ENCODE data around the gene ZNF574. TPM values are rescaled to one million over a fixed set of nuclear protein-coding genes. Genes with fewer than 3 reads are reported as not detected.

Gene ZNF574
- total RNA-seq, 4 donors from 2014 or later, result 13.2 to 24.3 (median 16.2) TPM

DNA sequence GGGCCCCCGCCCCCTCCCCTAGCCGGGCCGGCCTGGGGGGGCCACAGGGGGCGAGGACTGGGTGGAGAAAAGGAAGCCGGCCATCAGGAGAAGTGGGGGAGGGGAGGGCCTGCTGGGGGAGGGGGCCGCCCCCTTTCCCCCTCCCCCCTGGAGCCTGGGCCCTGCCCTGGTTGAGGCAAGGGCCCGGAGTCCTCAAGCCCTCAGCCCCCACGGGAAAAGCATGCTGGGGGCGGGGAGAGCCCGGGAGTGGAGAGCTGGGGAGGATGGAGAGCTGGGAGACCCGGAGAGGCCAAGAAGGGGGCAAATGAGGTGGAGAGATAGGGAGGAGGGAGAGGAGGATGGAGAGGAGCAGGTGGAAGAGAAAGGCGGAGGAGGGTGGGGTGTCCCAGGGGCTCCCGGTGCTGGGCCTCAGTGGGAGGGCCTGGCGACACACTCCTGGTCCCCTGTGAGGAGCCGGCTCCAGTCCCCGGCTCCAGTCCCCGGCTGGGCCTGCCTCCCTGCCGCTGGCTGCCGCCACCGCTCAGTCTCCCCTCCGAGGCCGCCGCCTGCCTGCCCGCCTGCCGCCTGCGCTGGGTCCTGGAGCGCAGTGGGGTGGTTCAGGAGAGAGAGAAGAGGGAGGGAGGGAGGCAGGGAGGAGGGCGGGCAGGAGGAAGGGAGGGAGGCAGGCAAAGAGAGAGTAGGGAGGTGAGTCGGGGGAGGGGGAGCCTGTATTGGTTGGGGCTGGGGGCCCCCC, 6.2 kb upstream of the ZNF574 start, which contains the start of gene GRIK5:
Gene GRIK5, minus strand, starts transcription at position 588 of the 733 bp plus-strand sequence. CDS start 4,436 bp downstream, outside the sequence.
- intact Hi-C loops (cut with DNase I), result no loop called here
- Histone ChIP-seq H3K27me3 (peaks cover 0 to 54% (median 2%) of the 10 kb centered on the region in 4 donors), H3K27ac (peak within 1 kb of the TSS in 3 of 4 donors; percentile 29 to 55 (median 35)), H3K9me3 (no peaks in the 10 kb centered on the region), H3K4me3 (peak within 1 kb of the TSS; percentile 6 to 56 (median 37)), H3K4me1 (peaks cover 1 to 27% (median 2%) of the 10 kb centered on the region in 3 donors), H3K36me3 (no peaks in the 10 kb centered on the region)
- no peak for TF ChIP-seq POLR2A (IDR thresholded peaks at IDR 0.05)
- TF ChIP-seq, protein P1, sequence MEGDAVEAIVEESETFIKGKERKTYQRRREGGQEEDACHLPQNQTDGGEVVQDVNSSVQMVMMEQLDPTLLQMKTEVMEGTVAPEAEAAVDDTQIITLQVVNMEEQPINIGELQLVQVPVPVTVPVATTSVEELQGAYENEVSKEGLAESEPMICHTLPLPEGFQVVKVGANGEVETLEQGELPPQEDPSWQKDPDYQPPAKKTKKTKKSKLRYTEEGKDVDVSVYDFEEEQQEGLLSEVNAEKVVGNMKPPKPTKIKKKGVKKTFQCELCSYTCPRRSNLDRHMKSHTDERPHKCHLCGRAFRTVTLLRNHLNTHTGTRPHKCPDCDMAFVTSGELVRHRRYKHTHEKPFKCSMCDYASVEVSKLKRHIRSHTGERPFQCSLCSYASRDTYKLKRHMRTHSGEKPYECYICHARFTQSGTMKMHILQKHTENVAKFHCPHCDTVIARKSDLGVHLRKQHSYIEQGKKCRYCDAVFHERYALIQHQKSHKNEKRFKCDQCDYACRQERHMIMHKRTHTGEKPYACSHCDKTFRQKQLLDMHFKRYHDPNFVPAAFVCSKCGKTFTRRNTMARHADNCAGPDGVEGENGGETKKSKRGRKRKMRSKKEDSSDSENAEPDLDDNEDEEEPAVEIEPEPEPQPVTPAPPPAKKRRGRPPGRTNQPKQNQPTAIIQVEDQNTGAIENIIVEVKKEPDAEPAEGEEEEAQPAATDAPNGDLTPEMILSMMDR (IDR thresholded peaks at IDR 0.05), result no peak
- no peak for DNase-seq
- 20 to 31% methylated on average over 6 to 16 of the region's 29 CpGs for WGBS, 2 donors

DNA sequence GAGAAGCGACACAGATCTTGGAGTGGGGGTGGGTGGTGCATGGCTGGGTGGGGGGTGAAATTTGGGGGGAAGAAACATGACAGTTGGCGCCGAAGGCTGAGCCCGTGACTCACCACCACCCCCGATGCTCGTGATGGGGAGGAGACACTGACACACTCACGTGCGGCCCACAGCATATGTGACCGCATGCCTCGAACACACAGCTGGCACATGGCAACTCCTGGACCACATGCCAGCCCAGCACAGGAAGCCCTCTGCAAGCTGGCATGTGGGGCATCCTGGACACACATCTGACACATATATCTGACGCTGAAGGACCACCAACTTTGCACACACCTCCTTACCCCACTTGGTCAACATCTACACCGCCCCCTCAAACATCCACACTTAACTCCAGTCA, 4.7 kb upstream of the ZNF574 start:
- peaks cover 0 to 42% (median 2%) of the 10 kb centered on the region in 4 donors for H3K27me3 ChIP-seq
- no peaks in the 10 kb centered on the region for H3K9me3 ChIP-seq
- WGBS, 2 donors, result 88 to 89% methylated on average over 6 to 11 of the region's 12 CpGs
- no peaks in the 10 kb centered on the region for H3K36me3 ChIP-seq
- H3K27ac ChIP-seq, result no peak overlapping the region
- peaks cover 5 to 32% (median 5%) of the 10 kb centered on the region in 3 donors for H3K4me1 ChIP-seq
- DNase-seq, result no peak
- TF ChIP-seq, protein P1 (IDR thresholded peaks at IDR 0.05), result no peak
- no peak for TF ChIP-seq POLR2A (IDR thresholded peaks at IDR 0.05)
- no peak overlapping the region for H3K4me3 ChIP-seq
- intact Hi-C loops (cut with DNase I), result no loop called here

DNA sequence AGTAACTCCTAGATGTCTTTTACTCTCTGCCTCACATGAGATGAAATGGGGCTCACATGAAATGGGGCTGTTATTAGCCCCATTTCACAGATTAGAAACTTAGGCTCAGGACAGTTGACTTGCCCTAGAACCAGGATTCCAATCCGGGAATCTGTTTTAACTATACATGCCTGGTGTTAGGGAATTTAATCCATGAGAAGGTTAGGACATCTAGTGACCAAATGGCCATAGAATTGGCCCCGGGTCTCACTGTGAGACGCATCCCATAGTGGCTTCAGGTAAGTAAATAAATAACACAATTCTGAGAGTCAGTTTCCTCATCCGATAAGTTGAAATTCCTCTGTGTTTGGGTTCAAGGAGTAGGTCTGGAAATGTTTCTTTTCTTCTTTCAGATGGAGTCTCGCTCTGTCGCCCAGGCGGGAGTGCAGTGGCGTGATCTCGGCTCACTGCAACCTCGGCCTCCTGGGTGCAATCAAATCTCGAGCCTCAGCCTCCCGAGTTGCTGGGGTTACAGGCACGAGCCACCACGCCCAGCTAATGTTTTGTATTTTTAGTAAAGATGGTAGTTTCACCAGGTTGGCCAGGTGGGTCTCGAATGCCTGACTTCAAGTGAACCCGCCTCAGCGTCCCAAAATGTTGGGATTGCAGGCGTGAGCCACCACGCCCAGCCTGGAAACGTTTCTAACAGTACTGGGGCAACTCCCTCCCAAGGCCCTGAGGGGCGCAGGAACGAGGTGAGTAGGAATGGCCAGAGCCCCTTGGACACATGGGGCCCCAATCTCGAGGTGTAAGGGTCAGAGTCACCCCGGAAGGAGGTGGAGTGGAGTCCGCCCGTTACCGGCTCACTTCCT, 1.2 kb upstream of the ZNF574 start:
- no peak for DNase-seq
- Histone ChIP-seq H3K36me3 (peaks cover 8 to 16% (median 12%) of the 10 kb centered on the region in 3 donors), H3K9me3 (no peaks in the 10 kb centered on the region), H3K27ac (peak overlapping the region; percentile 95 to 98 (median 98)), H3K27me3 (peaks cover 0 to 7% (median 0%) of the 10 kb centered on the region in 4 donors), H3K4me1 (peaks cover 17 to 42% (median 21%) of the 10 kb centered on the region in 3 donors), H3K4me3 (peak overlapping the region; percentile 52 to 98 (median 80))
- 54 to 71% methylated on average over 16 to 17 of the region's 27 CpGs for WGBS, 2 donors
- intact Hi-C loops (cut with DNase I), result no loop called here
- no peak for TF ChIP-seq POLR2A (IDR thresholded peaks at IDR 0.05)
- TF ChIP-seq, protein P1 (IDR thresholded peaks at IDR 0.05), result no peak

DNA sequence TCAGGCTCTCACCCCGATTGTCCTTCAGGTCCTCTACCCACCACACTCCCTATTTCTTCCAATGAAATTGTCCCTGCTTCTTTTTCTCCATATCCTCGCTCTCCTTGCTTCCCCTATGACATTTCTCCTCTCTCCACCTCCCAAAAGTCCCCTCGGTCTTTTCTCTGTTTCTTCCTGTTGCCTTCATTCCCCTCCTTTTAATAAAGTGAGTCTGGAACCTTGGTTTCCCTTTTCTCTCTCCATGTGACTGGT, 676 bp upstream of the ZNF574 start:
- Histone ChIP-seq H3K4me1 (peaks cover 17 to 36% (median 21%) of the 10 kb centered on the region in 3 donors), H3K27ac (peak overlapping the region; percentile 95 to 98 (median 98)), H3K9me3 (no peaks in the 10 kb centered on the region), H3K4me3 (peak overlapping the region; percentile 52 to 98 (median 80)), H3K27me3 (peaks cover 0 to 2% (median 0%) of the 10 kb centered on the region in 4 donors), H3K36me3 (peaks cover 14 to 21% (median 17%) of the 10 kb centered on the region in 3 donors)
- TF ChIP-seq POLR2A (IDR thresholded peaks at IDR 0.05), result no peak
- TF ChIP-seq, protein P1 (IDR thresholded peaks at IDR 0.05), result no peak
- intact Hi-C loops (cut with DNase I), result no loop called here
- WGBS, 2 donors, result 2% methylated on average over 3 of the region's 3 CpGs
- DNase-seq, result no peak

Measured in esophagus squamous epithelium (tissue), 5 donors.